ENCODE results near the gene ABCB10. TPM values are rescaled to one million over a fixed set of nuclear protein-coding genes. Genes with fewer than 3 reads are reported as not detected.
A peak's percentile ranks its signal among the peaks of the same experiment; 100 is the strongest.

The ABCB10 gene
- total and polyA plus RNA-seq, 7 experiments from 2014 or later = 6.4 to 31.9 (median 17.7) TPM

DNA sequence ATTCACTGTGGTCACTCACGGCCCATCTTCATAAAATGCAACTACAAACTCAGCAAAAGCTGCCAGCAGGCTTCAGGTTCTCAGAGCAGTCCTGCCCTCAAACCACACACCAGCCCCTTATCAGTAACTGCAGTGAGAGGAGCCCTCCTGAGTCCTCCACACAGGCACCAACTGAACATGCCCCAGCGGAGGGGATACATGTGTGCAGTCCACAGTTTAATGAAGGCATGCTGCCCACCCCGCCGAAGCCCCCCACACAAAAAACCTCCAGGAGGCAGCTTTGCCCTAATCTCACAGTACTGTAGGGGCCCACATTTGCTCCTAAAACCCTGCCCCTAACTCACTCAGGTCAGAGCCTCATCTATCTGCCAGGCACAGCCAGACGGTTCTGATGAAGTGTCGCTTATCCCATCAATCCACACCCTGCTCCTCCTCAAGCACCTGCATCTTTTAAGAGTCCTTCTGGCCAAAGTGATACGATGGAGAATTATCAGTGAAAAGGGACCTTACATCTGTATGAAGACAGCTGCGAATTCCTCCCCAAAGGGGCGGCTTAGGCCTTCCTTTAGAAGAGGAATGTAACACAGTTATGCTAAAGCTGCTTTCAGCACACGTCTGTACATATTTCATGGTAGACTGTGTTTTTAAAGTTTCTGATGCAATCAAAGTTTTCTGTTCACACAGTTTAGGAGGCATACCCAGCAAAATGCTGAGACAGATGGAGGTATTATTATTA, 3.5 kb downstream of the ABCB10 start:
- intact Hi-C loops (cut with micrococcal nuclease) = loop anchor here in 1 of 2 donors (5.0 kb wide), 1 partner anchor 512 kb away; the partner anchor contains the start of gene GALNT2
- Histone ChIP-seq H3K4me1 (ENCODE audit: control insufficient read depth in 2 of 2, insufficient read depth in 2 of 2, low read length in 2 of 2) (peaks cover 15 to 16% of the 10 kb centered on the region in 2 donors), H3K36me3 (ENCODE audit: control insufficient read depth in 2 of 3, insufficient read depth in 3 of 3, low read length in 3 of 3) (no peaks in the 10 kb centered on the region), H3K9me3 (ENCODE audit: control insufficient read depth in 2 of 3, low read length in 3 of 3) (no peaks in the 10 kb centered on the region), H3K27ac (ENCODE audit: low read depth, low read length) (no peak overlapping the region), H3K4me3 (ENCODE audit: low read length) (no peak overlapping the region), H3K27me3 (ENCODE audit: control insufficient read depth in 2 of 2, insufficient read depth in 2 of 2, low read length in 2 of 2) (no peaks in the 10 kb centered on the region)
- H3K36me3 Mint-ChIP-seq = peaks cover 0 to 4% (median 0%) of the 10 kb centered on the region in 5 donors
- no peaks in the 10 kb centered on the region for H3K9me3 Mint-ChIP-seq
- no peaks in the 10 kb centered on the region for H3K27me3 Mint-ChIP-seq
- ChIA-PET CTCF (no interaction called here), POLR2A (interaction anchor here (1.2 kb wide), 1 partner anchor 46 kb away, joined by 3 read pairs; no protein-coding TSS in a partner anchor)
- H3K4me3 Mint-ChIP-seq = peak overlapping the region in 2 of 10 donors; percentile 9 to 28
- peak overlapping the region in 4 of 9 donors; percentile 15 to 54 (median 38) for H3K27ac Mint-ChIP-seq
- peaks cover 48 to 71% (median 60%) of the 10 kb centered on the region in 7 donors for H3K4me1 Mint-ChIP-seq
- DNase-seq (no peak), ATAC-seq (no peak)

DNA sequence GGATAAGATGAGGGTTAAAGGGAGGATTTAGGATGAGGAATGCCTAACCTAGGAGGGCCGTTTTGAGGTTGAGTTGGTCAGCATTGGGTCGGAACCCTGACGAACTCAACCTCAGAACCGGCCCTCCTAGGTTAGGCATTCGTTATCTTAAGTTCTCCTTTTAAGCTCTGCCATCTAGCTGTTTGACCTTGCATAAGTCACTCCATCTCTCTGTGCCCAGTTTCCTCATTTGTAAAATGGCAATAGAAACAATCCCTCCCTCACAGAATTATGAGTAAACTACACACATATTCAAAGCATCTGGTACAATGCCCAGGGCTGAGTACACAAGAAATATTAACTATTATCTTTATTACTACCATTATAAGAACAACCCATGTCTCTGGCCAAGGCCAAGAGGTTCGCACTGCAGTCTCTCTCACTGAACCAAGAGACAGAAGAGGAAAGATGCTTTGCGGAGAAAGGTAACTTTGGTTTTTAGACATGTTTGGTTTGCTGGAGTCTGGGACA, 4.8 kb downstream of the ABCB10 start:
- Mint-ChIP-seq H3K36me3 (peaks cover 0 to 9% (median 6%) of the 10 kb centered on the region in 5 donors), H3K27me3 (no peaks in the 10 kb centered on the region), H3K27ac (peak overlapping the region in 3 of 9 donors; percentile 9 to 73 (median 56)), H3K9me3 (no peaks in the 10 kb centered on the region), H3K4me3 (peak overlapping the region in 1 of 10 donors; percentile 23), H3K4me1 (peaks cover 39 to 69% (median 58%) of the 10 kb centered on the region in 7 donors)
- Histone ChIP-seq H3K36me3 (ENCODE audit: control insufficient read depth in 2 of 3, insufficient read depth in 3 of 3, low read length in 3 of 3) (no peaks in the 10 kb centered on the region), H3K4me1 (ENCODE audit: control insufficient read depth in 2 of 2, insufficient read depth in 2 of 2, low read length in 2 of 2) (peaks cover 11% of the 10 kb centered on the region in 2 donors), H3K27ac (ENCODE audit: low read depth, low read length) (no peak overlapping the region), H3K9me3 (ENCODE audit: control insufficient read depth in 2 of 3, low read length in 3 of 3) (no peaks in the 10 kb centered on the region), H3K27me3 (ENCODE audit: control insufficient read depth in 2 of 2, insufficient read depth in 2 of 2, low read length in 2 of 2) (no peaks in the 10 kb centered on the region), H3K4me3 (ENCODE audit: low read length) (no peak overlapping the region)
- ATAC-seq (no peak), DNase-seq (no peak)
- ChIA-PET POLR2A (interaction anchor here (0.6 kb wide), 1 partner anchor 70 kb away, joined by 5 read pairs; no protein-coding TSS in a partner anchor), CTCF (no interaction called here)
- intact Hi-C loops (cut with micrococcal nuclease) = no loop called here

DNA sequence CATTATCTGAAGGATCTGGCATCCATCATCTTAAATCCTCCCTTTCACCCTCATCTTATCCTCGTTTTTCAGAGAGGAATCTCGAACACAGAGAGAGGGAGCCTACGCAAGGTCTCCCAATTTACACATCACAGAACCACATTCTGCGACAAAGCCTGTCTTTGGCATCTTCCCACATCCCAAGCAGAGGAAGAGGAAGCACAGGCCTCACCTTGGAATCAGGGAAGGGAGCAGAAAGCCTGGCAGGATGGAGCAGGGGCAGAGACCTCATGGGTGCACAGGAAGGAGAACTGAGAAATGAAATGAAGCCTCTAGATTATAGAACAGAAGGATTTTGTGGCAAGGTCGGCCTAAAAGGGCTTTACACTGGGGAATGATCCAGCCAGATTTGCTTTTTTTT, 5.8 kb downstream of the ABCB10 start:
- ATAC-seq (no peak), DNase-seq (no peak)
- H3K27me3 Mint-ChIP-seq = no peaks in the 10 kb centered on the region
- no peaks in the 10 kb centered on the region for H3K9me3 Mint-ChIP-seq
- CTCF ChIA-PET = no interaction called here
- Histone ChIP-seq H3K4me3 (ENCODE audit: low read length) (no peak overlapping the region), H3K4me1 (ENCODE audit: control insufficient read depth in 2 of 2, insufficient read depth in 2 of 2, low read length in 2 of 2) (peaks cover 11% of the 10 kb centered on the region in 2 donors), H3K27me3 (ENCODE audit: control insufficient read depth in 2 of 2, insufficient read depth in 2 of 2, low read length in 2 of 2) (no peaks in the 10 kb centered on the region), H3K9me3 (ENCODE audit: control insufficient read depth in 2 of 3, low read length in 3 of 3) (no peaks in the 10 kb centered on the region), H3K27ac (ENCODE audit: low read depth, low read length) (no peak overlapping the region), H3K36me3 (ENCODE audit: control insufficient read depth in 2 of 3, insufficient read depth in 3 of 3, low read length in 3 of 3) (peaks cover 0 to 4% (median 0%) of the 10 kb centered on the region in 3 experiments)
- peaks cover 38 to 69% (median 58%) of the 10 kb centered on the region in 7 donors for H3K4me1 Mint-ChIP-seq
- intact Hi-C loops (cut with micrococcal nuclease) = no loop called here
- H3K27ac Mint-ChIP-seq = peak overlapping the region in 3 of 9 donors; percentile 33 to 67 (median 56)
- no peak overlapping the region for H3K4me3 Mint-ChIP-seq
- H3K36me3 Mint-ChIP-seq = peaks cover 0 to 10% (median 6%) of the 10 kb centered on the region in 5 donors
- POLR2A ChIA-PET = interaction anchor here (0.6 kb wide), 1 partner anchor 71 kb away, joined by 5 read pairs; no protein-coding TSS in a partner anchor

DNA sequence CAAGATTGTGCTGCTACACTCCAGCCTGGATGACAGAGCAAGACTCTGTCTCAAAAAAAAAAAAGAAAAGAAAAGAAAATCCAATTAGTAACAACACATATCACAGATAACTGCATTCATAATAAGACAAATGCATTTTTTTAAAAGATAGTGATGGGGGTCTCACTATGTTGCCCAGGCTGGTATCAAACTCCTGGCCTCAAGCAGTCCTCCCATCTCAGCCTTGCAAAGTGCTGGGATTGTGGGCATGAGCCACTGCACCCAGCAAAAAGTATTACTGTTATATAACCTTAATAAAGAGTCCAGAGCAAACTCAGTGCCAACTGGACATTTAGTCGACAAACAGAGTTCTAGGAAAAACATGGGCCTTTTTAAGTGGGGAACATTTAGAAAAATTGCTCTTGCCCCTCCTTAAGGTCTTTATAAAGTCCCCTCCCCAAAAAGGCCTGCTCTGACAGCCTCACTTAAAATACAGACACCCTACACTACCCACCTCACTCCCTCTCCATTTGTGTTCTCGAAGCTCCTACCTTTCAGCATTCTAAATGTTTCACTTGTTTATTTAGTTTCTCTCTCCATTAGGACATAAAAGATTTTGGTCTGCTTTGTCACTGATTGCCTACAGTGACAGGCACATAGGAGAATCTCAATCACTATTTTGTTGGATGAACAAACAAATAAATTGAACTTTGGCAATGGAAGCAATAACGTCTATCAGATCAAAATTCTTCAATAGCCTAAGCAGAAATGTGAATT, 7.5 kb downstream of the ABCB10 start:
- H3K27ac Mint-ChIP-seq = peak overlapping the region in 1 of 9 donors; percentile 2
- Histone ChIP-seq H3K4me1 (ENCODE audit: control insufficient read depth in 2 of 2, insufficient read depth in 2 of 2, low read length in 2 of 2) (no peaks in the 10 kb centered on the region), H3K9me3 (ENCODE audit: control insufficient read depth in 2 of 3, low read length in 3 of 3) (no peaks in the 10 kb centered on the region), H3K36me3 (ENCODE audit: control insufficient read depth in 2 of 3, insufficient read depth in 3 of 3, low read length in 3 of 3) (peaks cover 0 to 14% (median 0%) of the 10 kb centered on the region in 3 experiments), H3K27me3 (ENCODE audit: control insufficient read depth in 2 of 2, insufficient read depth in 2 of 2, low read length in 2 of 2) (no peaks in the 10 kb centered on the region), H3K4me3 (ENCODE audit: low read length) (no peak overlapping the region), H3K27ac (ENCODE audit: low read depth, low read length) (no peak overlapping the region)
- DNase-seq (no peak), ATAC-seq (no peak)
- no peaks in the 10 kb centered on the region for H3K9me3 Mint-ChIP-seq
- POLR2A ChIA-PET = no interaction called here
- H3K27me3 Mint-ChIP-seq = no peaks in the 10 kb centered on the region
- no peak overlapping the region for H3K4me3 Mint-ChIP-seq
- CTCF ChIA-PET = no interaction called here
- intact Hi-C loops (cut with micrococcal nuclease) = no loop called here
- H3K4me1 Mint-ChIP-seq = peaks cover 22 to 52% (median 43%) of the 10 kb centered on the region in 7 donors
- H3K36me3 Mint-ChIP-seq = peaks cover 0 to 18% (median 6%) of the 10 kb centered on the region in 5 donors

DNA sequence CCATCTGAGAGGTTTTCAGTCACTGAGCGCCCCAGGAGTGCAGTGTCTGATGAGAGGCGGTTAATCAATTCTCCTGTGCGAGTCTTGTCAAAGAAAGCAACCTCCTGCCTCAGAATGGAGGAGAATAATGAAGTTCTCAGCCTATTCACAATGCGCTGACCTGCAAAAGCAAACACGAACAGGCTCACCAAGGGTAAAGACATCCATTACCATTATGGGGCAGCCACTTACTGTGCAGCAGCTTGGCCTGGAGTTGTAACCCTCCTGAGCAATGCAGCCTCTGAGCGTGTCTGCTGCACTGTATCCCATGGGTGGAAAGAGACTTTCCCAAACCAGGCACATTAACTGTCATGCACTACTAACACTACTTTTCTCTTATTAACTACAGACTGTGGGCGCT, 11.0 kb downstream of the ABCB10 start:
- Histone ChIP-seq H3K27me3 (ENCODE audit: control insufficient read depth in 2 of 2, insufficient read depth in 2 of 2, low read length in 2 of 2) (no peaks in the 10 kb centered on the region), H3K36me3 (ENCODE audit: control insufficient read depth in 2 of 3, insufficient read depth in 3 of 3, low read length in 3 of 3) (peaks cover 0 to 26% (median 0%) of the 10 kb centered on the region in 3 experiments), H3K4me1 (ENCODE audit: control insufficient read depth in 2 of 2, insufficient read depth in 2 of 2, low read length in 2 of 2) (peaks cover 0 to 1% of the 10 kb centered on the region in 2 donors), H3K9me3 (ENCODE audit: control insufficient read depth in 2 of 3, low read length in 3 of 3) (no peaks in the 10 kb centered on the region), H3K27ac (ENCODE audit: low read depth, low read length) (no peak overlapping the region), H3K4me3 (ENCODE audit: low read length) (no peak overlapping the region)
- CTCF ChIA-PET = no interaction called here
- H3K4me1 Mint-ChIP-seq = peaks cover 8 to 31% (median 26%) of the 10 kb centered on the region in 7 donors
- H3K9me3 Mint-ChIP-seq = no peaks in the 10 kb centered on the region
- H3K27me3 Mint-ChIP-seq = no peaks in the 10 kb centered on the region
- peaks cover 6 to 37% (median 28%) of the 10 kb centered on the region in 5 donors for H3K36me3 Mint-ChIP-seq
- DNase-seq = no peak
- intact Hi-C loops (cut with micrococcal nuclease) = no loop called here
- no peak for ATAC-seq
- H3K27ac Mint-ChIP-seq = no peak overlapping the region
- POLR2A ChIA-PET = no interaction called here
- H3K4me3 Mint-ChIP-seq = no peak overlapping the region

DNA sequence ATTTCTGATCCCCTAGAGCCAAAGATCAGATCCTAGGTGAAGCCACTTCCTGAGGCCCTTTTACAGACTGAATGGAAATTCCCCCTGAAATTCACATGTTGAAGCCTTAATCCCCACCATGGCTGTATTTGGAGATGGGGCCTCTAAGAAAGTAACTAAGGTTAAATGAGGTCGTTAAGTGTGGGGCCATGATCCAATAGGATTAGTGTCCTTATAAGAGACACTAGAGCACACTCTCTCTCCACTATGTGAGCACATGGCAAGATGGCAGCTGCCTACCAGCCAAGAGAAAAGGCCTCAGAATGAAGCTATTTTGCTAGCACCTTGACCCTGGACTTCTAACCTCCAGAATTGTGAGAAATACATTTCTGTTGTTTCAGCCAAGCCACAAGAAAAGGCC, 13.9 kb downstream of the ABCB10 start:
- ChIA-PET CTCF (no interaction called here), POLR2A (no interaction called here)
- H3K4me3 Mint-ChIP-seq = no peak overlapping the region
- H3K27me3 ChIP-seq (ENCODE audit: control insufficient read depth in 2 of 2, insufficient read depth in 2 of 2, low read length in 2 of 2) = no peaks in the 10 kb centered on the region
- H3K9me3 ChIP-seq (ENCODE audit: control insufficient read depth in 2 of 3, low read length in 3 of 3) = no peaks in the 10 kb centered on the region
- no peaks in the 10 kb centered on the region for H3K27me3 Mint-ChIP-seq
- DNase-seq (no peak), ATAC-seq (no peak)
- peaks cover 8 to 18% (median 16%) of the 10 kb centered on the region in 7 donors for H3K4me1 Mint-ChIP-seq
- peak overlapping the region in 1 of 9 donors; percentile 4 for H3K27ac Mint-ChIP-seq
- H3K4me1 ChIP-seq (ENCODE audit: control insufficient read depth in 2 of 2, insufficient read depth in 2 of 2, low read length in 2 of 2) = peaks cover 0 to 6% of the 10 kb centered on the region in 2 donors
- H3K4me3 ChIP-seq (ENCODE audit: low read length) = no peak overlapping the region
- intact Hi-C loops (cut with micrococcal nuclease) = no loop called here
- H3K36me3 Mint-ChIP-seq = peaks cover 7 to 54% (median 36%) of the 10 kb centered on the region in 5 donors
- H3K9me3 Mint-ChIP-seq = no peaks in the 10 kb centered on the region
- H3K36me3 ChIP-seq (ENCODE audit: control insufficient read depth in 2 of 3, insufficient read depth in 3 of 3, low read length in 3 of 3) = peaks cover 0 to 38% (median 0%) of the 10 kb centered on the region in 3 experiments
- H3K27ac ChIP-seq (ENCODE audit: low read depth, low read length) = no peak overlapping the region

Data from naive thymus-derived CD4-positive, alpha-beta T cell (primary cell).